GM12874 (cell line): ENCODE measurements around the gene GSPT1.

Source experiments
- TF ChIP-seq, protein P1 (sequence below): IDR thresholded peaks from 2 replicates; pipeline ENCODE4 v1.5.1; 2011; ENCODE audit warnings: low read depth, mild to moderate bottlenecking, control low read depth, low read length, moderate library complexity; ENCODE audit not compliant: insufficient read depth

Gene GSPT1

GRCh38 chr16:11915644-11916523 lies at the start of gene GSPT1:
Gene GSPT1, minus strand, starts transcription at chr16:11915956. Its CDS starts 236 bp downstream, at chr16:11915720.
- TF ChIP-seq, protein P1, sequence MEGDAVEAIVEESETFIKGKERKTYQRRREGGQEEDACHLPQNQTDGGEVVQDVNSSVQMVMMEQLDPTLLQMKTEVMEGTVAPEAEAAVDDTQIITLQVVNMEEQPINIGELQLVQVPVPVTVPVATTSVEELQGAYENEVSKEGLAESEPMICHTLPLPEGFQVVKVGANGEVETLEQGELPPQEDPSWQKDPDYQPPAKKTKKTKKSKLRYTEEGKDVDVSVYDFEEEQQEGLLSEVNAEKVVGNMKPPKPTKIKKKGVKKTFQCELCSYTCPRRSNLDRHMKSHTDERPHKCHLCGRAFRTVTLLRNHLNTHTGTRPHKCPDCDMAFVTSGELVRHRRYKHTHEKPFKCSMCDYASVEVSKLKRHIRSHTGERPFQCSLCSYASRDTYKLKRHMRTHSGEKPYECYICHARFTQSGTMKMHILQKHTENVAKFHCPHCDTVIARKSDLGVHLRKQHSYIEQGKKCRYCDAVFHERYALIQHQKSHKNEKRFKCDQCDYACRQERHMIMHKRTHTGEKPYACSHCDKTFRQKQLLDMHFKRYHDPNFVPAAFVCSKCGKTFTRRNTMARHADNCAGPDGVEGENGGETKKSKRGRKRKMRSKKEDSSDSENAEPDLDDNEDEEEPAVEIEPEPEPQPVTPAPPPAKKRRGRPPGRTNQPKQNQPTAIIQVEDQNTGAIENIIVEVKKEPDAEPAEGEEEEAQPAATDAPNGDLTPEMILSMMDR, result peak; percentile 45

GRCh38 chr16:11964761-11965551 lies 49.2 kb upstream of the GSPT1 start, which contains the start of gene TNFRSF17:
Gene TNFRSF17, plus strand, starts transcription at chr16:11965210. Its CDS starts 115 bp downstream, at chr16:11965325.
- TF ChIP-seq, protein P1, result no peak

DNA sequence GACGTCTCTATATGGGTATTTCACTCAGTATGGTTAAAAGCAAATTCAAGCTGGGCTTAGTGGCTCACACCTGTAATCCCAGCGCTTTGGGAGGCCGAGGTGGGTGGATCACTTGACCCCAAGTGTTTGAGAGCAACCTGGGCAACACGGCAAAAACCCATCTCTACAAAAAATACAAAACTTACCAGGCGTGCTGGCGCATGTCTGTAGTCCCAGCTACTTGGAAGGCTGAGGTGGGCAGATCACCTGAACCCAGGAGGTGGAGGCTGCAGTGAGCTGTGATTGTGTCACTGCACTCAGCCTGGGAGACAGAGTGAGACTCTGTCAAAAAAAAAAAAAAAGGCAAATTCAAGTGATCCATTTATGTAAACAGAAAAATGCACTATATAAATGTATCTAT lies 48.0 kb upstream of the GSPT1 start:
- TF ChIP-seq, protein P1, result no peak

GRCh38 chr16:11957591-11958395 lies 42.0 kb upstream of the GSPT1 start:
- TF ChIP-seq, protein P1, result no peak

DNA sequence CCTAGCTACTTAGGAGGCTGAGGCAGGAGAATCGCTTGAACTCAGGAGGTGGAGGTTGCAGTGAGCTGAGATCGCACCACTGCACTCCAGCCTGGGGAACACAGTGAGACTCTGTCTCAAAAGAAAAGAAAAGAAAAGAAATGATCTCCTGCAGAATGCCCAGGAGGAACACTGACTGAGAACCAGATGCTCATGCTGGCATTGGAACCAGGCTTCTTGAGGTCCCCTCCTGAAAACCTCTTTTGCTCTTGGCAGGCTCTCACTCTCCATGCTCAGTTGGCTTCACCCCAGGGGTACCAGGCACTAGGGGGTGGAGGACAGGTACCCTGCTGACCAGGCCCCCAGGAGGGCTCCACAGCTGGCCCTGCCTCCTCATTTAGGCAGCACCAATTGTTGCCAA lies 40.8 kb upstream of the GSPT1 start:
- TF ChIP-seq, protein P1, result no peak

GRCh38 chr16:11955713-11956123 lies 40.0 kb upstream of the GSPT1 start:
- TF ChIP-seq, protein P1, result no peak
